Ovary (tissue), 9 donors: ENCODE data around the gene VPS8. TPM values are rescaled to one million over a fixed set of nuclear protein-coding genes. Genes with fewer than 3 reads are reported as not detected.

ENCODE experiments used
- DNase-seq, 5 donors: peaks; one replicate each; pipeline ENCODE4 v3.0.0-alpha.2; 2019 to 2020
- H3K27ac ChIP-seq, 2 donors: fragments of 200-600 bp; one replicate each; pipeline versions ENCODE4 v1.5.1 to v1.8.0; 2019 to 2022
- H3K27me3 ChIP-seq: fragments of 200-600 bp; one replicate; pipeline ENCODE4 v1.8.0; 2022
- H3K36me3 ChIP-seq: fragments of 200-600 bp; sonication (generic); one replicate; pipeline ENCODE4 v1.5.1; 2019
- H3K4me1 ChIP-seq: one replicate; pipeline ENCODE4 v1.8.1; 2013; ENCODE audit warnings: mild to moderate bottlenecking, moderate library complexity; ENCODE audit not compliant: insufficient read depth
- H3K4me3 ChIP-seq: fragments of 200-600 bp; sonication (generic); one replicate; pipeline ENCODE4 v1.5.1; 2017
- H3K9me3 ChIP-seq, 2 donors: fragments of 200-600 bp in 1 of 2; sonication (generic) in 1 of 2; one replicate each; pipeline versions ENCODE4 v1.5.1 to v1.8.1; 2013 to 2019; ENCODE audit warnings: mild to moderate bottlenecking in 1 of 2, moderate library complexity in 1 of 2
- EP300 ChIP-seq: sonication (generic); formaldehyde crosslinking; IDR thresholded peaks from one replicate; pipeline ENCODE4 v1.6.1; 2017; ENCODE audit warnings: antibody characterized with exemption
- POLR2A ChIP-seq: fragments of 450-650 bp; IDR thresholded peaks from one replicate; pipeline ENCODE4 v1.6.1; 2017; ENCODE audit warnings: antibody characterized with exemption, mild to moderate bottlenecking, moderate library complexity
- WGBS, 3 donors: extraction: QIAGEN DNeasy Blood & Tissue Kit in 1 of 3; methylation state at CpG; one replicate each; pipeline versions ENCODE4 v1.1.5 to v1.1.7; 2013 to 2017; 5-methylcytosine and 5-hydroxymethylcytosine counted together
- intact Hi-C, 4 donors: fragments of 100-400 bp; cut with DNase I; formaldehyde crosslinking; loops; one replicate each; pipeline versions ENCODE4 v1.11.0 to v1.15.1; 2022 to 2023
- polyA plus RNA-seq, 2 donors: library from polyadenylated mRNA; stranded (reverse); fragments of 200-250 nt in 1 of 2; fragments of 350-450 nt in 1 of 2; fragmentation: Illumina TruSeq in 1 of 2; extraction: RNeasy Lipid Tissue Mini Kit (QIAGEN cat#74804) in 1 of 2; gene quantifications; one replicate each; pipeline ENCODE4 v1.2.3, GENCODE V29; 2013 to 2014
- total RNA-seq, 7 donors: library from RNA; depleted of rRNA in 2 of 7; stranded (reverse); fragments of >200 nt in 2 of 7; fragmentation: NEBNext Ultra II Directional in 3 of 7; extraction: Animal tissue kit (Norgen Biotek cat#: 25700) in 3 of 7; gene quantifications; one replicate each; pipeline versions ENCODE4 v1.1.0 to v1.2.4, GENCODE V29; 2016 to 2023
- TF ChIP-seq, protein P1 (sequence below), 3 donors: fragments of 450-650 bp in 2 of 3; fragments of 200-600 bp in 1 of 3; IDR thresholded peaks; one replicate each; pipeline versions ENCODE4 v1.5.1 to v1.8.0; 2016 to 2022; ENCODE audit warnings: antibody characterized with exemption in 3 of 3, mild to moderate bottlenecking in 1 of 3
- donor health status: DM: no; HTN: no; CAD: no; lungs with moderate emphysema.
- donor health status: DM: no; HTN: no; CAD: no.
- donor health status: Bipolar disorder and iron deficiency.
- donor health status: DM: yes; HTN: yes; CAD: no.
- donor health status: DM: no; HTN: no; CAD: no.
- donor health status: DM: yes; HTN: yes; CAD: no.

The VPS8 gene
- total and polyA plus RNA-seq, 9 donors: 15.0 to 58.8 (median 42.7) TPM

DNA sequence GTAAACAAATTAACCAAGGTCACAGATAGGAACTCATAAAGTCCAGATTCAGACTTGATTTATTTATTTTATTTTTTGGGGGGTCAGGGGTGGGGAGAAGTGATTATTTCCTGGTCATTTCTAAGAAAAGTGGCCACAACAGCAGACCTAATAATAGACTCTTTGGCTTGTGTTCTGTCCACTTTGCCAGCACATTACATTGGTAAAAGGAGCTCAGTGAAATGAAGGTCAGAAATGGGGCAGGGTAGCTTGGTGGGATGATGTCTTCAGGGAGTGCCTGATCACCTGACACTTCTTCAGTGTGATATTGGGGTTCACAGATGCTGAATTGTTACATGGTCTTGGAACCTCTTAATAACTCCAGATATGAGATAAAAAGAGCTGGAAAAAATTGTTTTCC, 10.1 kb downstream of the VPS8 start:
- Histone ChIP-seq H3K27me3 (no peaks in the 10 kb centered on the region), H3K36me3 (no peaks in the 10 kb centered on the region), H3K4me1 (peaks cover 4% of the 10 kb centered on the region), H3K27ac (no peak overlapping the region), H3K4me3 (no peak overlapping the region), H3K9me3 (no peaks in the 10 kb centered on the region)
- TF ChIP-seq EP300 (no peak), POLR2A (no peak)
- TF ChIP-seq, protein P1, sequence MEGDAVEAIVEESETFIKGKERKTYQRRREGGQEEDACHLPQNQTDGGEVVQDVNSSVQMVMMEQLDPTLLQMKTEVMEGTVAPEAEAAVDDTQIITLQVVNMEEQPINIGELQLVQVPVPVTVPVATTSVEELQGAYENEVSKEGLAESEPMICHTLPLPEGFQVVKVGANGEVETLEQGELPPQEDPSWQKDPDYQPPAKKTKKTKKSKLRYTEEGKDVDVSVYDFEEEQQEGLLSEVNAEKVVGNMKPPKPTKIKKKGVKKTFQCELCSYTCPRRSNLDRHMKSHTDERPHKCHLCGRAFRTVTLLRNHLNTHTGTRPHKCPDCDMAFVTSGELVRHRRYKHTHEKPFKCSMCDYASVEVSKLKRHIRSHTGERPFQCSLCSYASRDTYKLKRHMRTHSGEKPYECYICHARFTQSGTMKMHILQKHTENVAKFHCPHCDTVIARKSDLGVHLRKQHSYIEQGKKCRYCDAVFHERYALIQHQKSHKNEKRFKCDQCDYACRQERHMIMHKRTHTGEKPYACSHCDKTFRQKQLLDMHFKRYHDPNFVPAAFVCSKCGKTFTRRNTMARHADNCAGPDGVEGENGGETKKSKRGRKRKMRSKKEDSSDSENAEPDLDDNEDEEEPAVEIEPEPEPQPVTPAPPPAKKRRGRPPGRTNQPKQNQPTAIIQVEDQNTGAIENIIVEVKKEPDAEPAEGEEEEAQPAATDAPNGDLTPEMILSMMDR (IDR thresholded peaks at IDR 0.05): no peak
- no peak for DNase-seq
- intact Hi-C loops: no loop called here

DNA sequence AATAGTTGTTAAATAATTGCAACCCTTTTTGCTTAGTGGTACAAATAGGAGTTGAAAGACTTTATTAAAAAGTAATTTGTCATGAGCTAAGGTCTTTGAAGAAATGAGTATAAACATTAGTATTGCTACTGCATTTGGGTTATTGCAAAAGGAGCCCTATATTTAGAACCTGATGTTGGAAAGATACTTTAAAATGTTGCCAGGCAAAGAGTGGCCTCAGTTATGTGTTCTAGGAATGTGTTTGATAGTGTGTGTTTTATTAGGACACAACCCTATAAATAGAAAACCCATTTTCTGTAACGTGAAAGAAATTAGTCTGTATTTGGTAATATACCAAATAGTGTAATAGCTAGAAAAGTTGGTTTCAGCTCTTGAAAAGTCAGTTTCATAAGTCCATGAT, 10.7 kb downstream of the VPS8 start:
- H3K4me3 ChIP-seq: no peak overlapping the region
- H3K9me3 ChIP-seq: no peaks in the 10 kb centered on the region
- peaks cover 4% of the 10 kb centered on the region for H3K4me1 ChIP-seq
- H3K36me3 ChIP-seq: no peaks in the 10 kb centered on the region
- H3K27ac ChIP-seq: no peak overlapping the region
- no peak for DNase-seq
- intact Hi-C loops: no loop called here
- no peaks in the 10 kb centered on the region for H3K27me3 ChIP-seq
- WGBS, 3 donors: 4 to 15% (median 9%) methylated on average over 1 of the region's 1 CpG
- TF ChIP-seq, protein P1 (IDR thresholded peaks at IDR 0.05): no peak
- TF ChIP-seq POLR2A (no peak), EP300 (no peak)

DNA sequence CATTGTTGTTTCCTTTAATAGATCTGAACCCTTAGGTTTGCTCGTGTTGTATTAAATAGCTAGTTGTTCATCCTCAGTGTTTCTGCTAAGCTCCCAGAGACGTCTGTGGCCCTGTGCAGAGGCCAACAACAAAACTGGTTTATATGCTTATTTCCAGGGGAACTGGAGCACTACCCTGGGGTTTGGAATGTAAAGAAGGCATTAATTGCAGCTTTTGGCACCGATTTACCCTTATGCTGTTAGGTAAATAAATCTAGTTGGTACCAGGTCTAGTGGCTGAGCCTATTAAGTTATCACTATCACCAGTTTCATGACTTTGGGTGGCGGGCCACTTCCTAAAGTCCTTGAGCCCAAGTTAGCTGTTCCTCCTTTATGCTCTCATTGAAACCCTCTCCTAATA, 12.0 kb downstream of the VPS8 start:
- Histone ChIP-seq H3K27me3 (no peaks in the 10 kb centered on the region), H3K4me1 (peaks cover 4% of the 10 kb centered on the region), H3K4me3 (no peak overlapping the region), H3K9me3 (no peaks in the 10 kb centered on the region), H3K36me3 (no peaks in the 10 kb centered on the region), H3K27ac (no peak overlapping the region)
- DNase-seq: no peak
- no peak for TF ChIP-seq POLR2A
- 64 to 80% (median 66%) methylated on average over 4 of the region's 4 CpGs for WGBS, 3 donors
- intact Hi-C loops: no loop called here

DNA sequence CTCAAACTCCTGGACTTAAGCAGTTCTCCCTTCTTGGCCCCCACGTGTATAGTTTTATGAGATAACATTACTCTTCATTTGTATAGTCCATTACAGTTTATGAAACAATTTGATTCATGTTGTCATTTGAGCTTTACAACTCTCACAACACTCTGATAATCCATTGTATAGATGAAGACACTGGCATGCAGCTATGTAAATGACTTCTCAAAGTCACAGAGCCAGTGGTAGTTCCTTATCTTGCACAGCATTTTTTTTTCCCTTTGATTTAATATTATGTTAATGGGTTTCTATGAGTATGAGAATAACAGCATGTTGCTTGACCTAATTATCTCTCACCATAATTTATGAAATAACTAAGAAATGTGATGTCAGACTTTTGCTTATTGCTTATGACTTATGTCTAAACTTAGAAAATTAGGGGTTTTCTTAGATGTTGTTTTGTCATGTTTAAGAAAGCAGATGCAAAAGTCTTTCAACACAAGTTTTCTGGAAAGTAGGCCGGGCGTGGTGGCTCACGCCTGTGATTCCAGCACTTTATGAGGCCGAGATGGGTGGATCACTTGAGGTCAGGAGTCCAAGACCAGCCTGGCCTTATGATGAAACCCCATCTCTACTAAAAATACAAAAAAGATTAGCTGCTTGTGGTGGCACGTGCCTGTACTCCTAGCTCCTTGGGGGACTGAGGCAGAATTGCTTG, 13.3 kb downstream of the VPS8 start:
- Histone ChIP-seq H3K4me3 (no peak overlapping the region), H3K27ac (no peak overlapping the region), H3K27me3 (no peaks in the 10 kb centered on the region), H3K4me1 (peaks cover 4% of the 10 kb centered on the region), H3K9me3 (no peaks in the 10 kb centered on the region), H3K36me3 (no peaks in the 10 kb centered on the region)
- no peak for DNase-seq
- TF ChIP-seq POLR2A (no peak), EP300 (no peak)
- TF ChIP-seq, protein P1 (IDR thresholded peaks at IDR 0.05): no peak
- intact Hi-C loops: no loop called here
- 92 to 93% (median 93%) methylated on average over 6 of the region's 6 CpGs for WGBS, 3 donors

DNA sequence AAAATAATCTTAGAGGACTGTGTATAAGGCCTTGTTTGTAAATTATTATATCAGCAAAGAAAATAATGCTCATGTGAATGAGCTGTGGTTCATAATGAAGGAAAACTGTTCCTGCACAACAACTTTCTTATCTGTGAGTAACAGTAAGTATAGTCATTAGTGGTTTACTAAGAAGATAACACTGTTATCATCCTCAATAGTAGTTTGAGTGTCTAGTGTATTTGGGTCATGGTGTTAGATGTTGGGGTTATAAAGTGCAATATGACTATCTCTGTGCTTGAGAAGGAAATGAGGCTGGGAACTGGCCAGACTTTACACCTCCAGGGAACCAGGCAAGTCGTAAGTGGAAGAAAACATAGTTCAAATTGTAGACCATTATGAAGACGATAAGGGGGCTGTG, 15.6 kb downstream of the VPS8 start:
- Histone ChIP-seq H3K36me3 (no peaks in the 10 kb centered on the region), H3K9me3 (no peaks in the 10 kb centered on the region), H3K27me3 (no peaks in the 10 kb centered on the region), H3K27ac (no peak overlapping the region), H3K4me1 (peaks cover 3% of the 10 kb centered on the region), H3K4me3 (no peak overlapping the region)
- WGBS, 3 donors: 85 to 88% (median 88%) methylated on average over 2 of the region's 2 CpGs
- intact Hi-C loops: no loop called here
- TF ChIP-seq POLR2A (no peak), EP300 (no peak)
- TF ChIP-seq, protein P1 (IDR thresholded peaks at IDR 0.05): no peak
- no peak for DNase-seq
